Esophagus muscularis mucosa (tissue), 4 donors: Measurements from ENCODE around the gene CLBA1.

ENCODE experiments used
- CTCF ChIP-seq, 3 experiments: fragments of 200-600 bp in 2 of 3; fragments of 450-650 bp in 1 of 3; sonication (generic) in 2 of 3; IDR thresholded peaks; one replicate each; pipeline ENCODE4 v1.5.1; 2017 to 2019; ENCODE audit warnings: antibody characterized with exemption in 3 of 3, mild to moderate bottlenecking in 2 of 3, moderate library complexity in 1 of 3
- EP300 ChIP-seq: sonication (generic); formaldehyde crosslinking; IDR thresholded peaks from one replicate; pipeline ENCODE4 v1.6.1; 2017; ENCODE audit warnings: antibody characterized with exemption
- POLR2AphosphoS5 ChIP-seq, 2 donors: sonication (generic); formaldehyde crosslinking; IDR thresholded peaks; one replicate each; pipeline ENCODE4 v1.6.1; 2017; ENCODE audit warnings: antibody characterized with exemption in 2 of 2

DNA sequence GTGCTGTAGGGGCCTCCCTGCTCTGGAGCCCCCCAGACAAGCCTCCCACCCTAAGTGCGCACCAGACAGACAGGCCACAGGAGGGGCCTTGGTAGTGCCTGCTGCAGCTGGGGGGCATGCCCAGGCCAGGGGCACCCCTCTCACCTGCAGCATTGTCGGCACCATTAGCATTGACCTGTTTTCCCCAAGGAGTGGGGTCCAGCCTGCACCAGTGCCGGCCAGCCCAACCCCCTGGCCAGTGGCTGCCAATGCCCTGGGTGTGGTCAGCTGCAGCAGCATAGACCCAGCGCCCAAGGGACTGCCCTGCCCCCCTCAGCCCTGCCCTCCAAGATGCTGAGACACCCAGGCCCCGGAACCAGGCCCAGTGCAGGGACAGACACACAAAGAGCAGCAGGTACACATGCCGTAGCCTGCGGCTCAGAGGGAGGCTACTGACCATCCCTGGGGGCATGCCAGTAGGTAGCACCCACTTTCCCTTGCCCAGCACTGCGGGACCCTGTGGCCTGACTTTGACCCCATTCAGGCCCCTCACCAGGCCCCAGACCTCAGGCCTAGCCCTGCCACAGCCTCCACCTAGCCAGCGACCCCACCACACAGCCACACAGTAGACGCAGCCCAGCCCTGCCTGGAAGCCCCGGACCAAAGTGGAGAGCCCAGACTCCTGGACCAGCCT lies 8.4 kb upstream of the CLBA1 start:
- TF ChIP-seq EP300 (no peak), CTCF (IDR thresholded peaks at IDR 0.05) (no peak), POLR2AphosphoS5 (IDR thresholded peaks at IDR 0.05) (no peak)
